BE2C (cell line): ENCODE measurements around the gene TMEM185A.
A peak's percentile ranks its signal among the peaks of the same experiment; 100 is the strongest.

Experiments
- DNase-seq: peaks from one replicate; pipeline ENCODE4 v3.0.0-alpha.2; 2020
- H3K27me3 ChIP-seq: fragments of 250-450 bp; sonication (Bioruptor Pico); 2 replicates; pipeline ENCODE4 v1.5.1; 2020; ENCODE audit warnings: mild to moderate bottlenecking
- H3K36me3 ChIP-seq: fragments of 250-450 bp; sonication (Bioruptor Pico); 2 replicates; pipeline ENCODE4 v1.5.1; 2020; ENCODE audit warnings: mild to moderate bottlenecking
- H3K4me1 ChIP-seq: fragments of 250-450 bp; sonication (Bioruptor Pico); 2 replicates; pipeline ENCODE4 v1.5.1; 2020
- H3K4me3 ChIP-seq: 2 replicates; pipeline ENCODE4 v1.5.1; 2011; ENCODE audit warnings: low read depth, low read length
- H3K9me3 ChIP-seq: fragments of 250-450 bp; sonication (Bioruptor Pico); 2 replicates; pipeline ENCODE4 v1.5.1; 2020
- CTCF ChIP-seq: IDR thresholded peaks from 2 replicates; pipeline ENCODE4 v1.5.1; 2012; ENCODE audit warnings: mild to moderate bottlenecking, low read depth, low read length

The TMEM185A gene

GRCh38 chrX:149639568-149639967, 8.0 kb upstream of the TMEM185A start:
- Histone ChIP-seq H3K9me3 (no peaks in the 10 kb centered on the region), H3K4me3 (no peak overlapping the region), H3K4me1 (no peaks in the 10 kb centered on the region), H3K27me3 (no peaks in the 10 kb centered on the region), H3K36me3 (no peaks in the 10 kb centered on the region)
- no peak for DNase-seq
- no peak for TF ChIP-seq CTCF

- no peak for DNase-seq
- Histone ChIP-seq H3K27me3 (no peaks in the 10 kb centered on the region), H3K4me3 (no peak overlapping the region), H3K4me1 (no peaks in the 10 kb centered on the region), H3K9me3 (no peaks in the 10 kb centered on the region), H3K36me3 (no peaks in the 10 kb centered on the region)
- TF ChIP-seq CTCF = no peak
These were observed 7.3 kb upstream of the TMEM185A start for GRCh38 chrX:149638860-149639259.

GRCh38 chrX:149633511-149633910, 1.9 kb upstream of the TMEM185A start:
- Histone ChIP-seq H3K27me3 (no peaks in the 10 kb centered on the region), H3K4me1 (no peaks in the 10 kb centered on the region), H3K36me3 (no peaks in the 10 kb centered on the region), H3K9me3 (no peaks in the 10 kb centered on the region), H3K4me3 (no peak overlapping the region)
- no peak for TF ChIP-seq CTCF
- DNase-seq = no peak

GRCh38 chrX:149630681-149631233, 835 bp downstream of the TMEM185A start:
- TF ChIP-seq CTCF = no peak
- Histone ChIP-seq H3K27me3 (no peaks in the 10 kb centered on the region), H3K4me1 (no peaks in the 10 kb centered on the region), H3K4me3 (peak overlapping the region; percentile 63), H3K9me3 (no peaks in the 10 kb centered on the region), H3K36me3 (no peaks in the 10 kb centered on the region)
- no peak for DNase-seq

GRCh38 chrX:149629730-149630387, 1.7 kb downstream of the TMEM185A start:
- no peak for DNase-seq
- Histone ChIP-seq H3K27me3 (no peaks in the 10 kb centered on the region), H3K4me3 (no peak overlapping the region), H3K36me3 (no peaks in the 10 kb centered on the region), H3K4me1 (no peaks in the 10 kb centered on the region), H3K9me3 (no peaks in the 10 kb centered on the region)
- TF ChIP-seq CTCF = no peak

GRCh38 chrX:149628768-149629167, 2.8 kb downstream of the TMEM185A start:
- no peak for TF ChIP-seq CTCF
- DNase-seq = no peak
- H3K27me3 ChIP-seq = no peaks in the 10 kb centered on the region
- no peak overlapping the region for H3K4me3 ChIP-seq
- no peaks in the 10 kb centered on the region for H3K36me3 ChIP-seq
- H3K9me3 ChIP-seq = no peaks in the 10 kb centered on the region
- H3K4me1 ChIP-seq = no peaks in the 10 kb centered on the region
